ENCODE data around the gene EEF1G. TPM values are rescaled to one million over a fixed set of nuclear protein-coding genes. Genes with fewer than 3 reads are reported as not detected.

The EEF1G gene
- total and polyA plus RNA-seq, 9 of the 15 experiments (the other 6 are each of a cell fraction or from before 2014, with no cell fraction given), result 985 to 2,349 (median 2,035) TPM

- TF ChIP-seq ZBTB9 (CRISPR knock-in tag; IDR thresholded peaks at IDR 0.05) (no peak), MYC (IDR thresholded peaks at IDR 0.05; ENCODE audit: low read depth, low read length) (peak; percentile 56; the same call in 1 of the 2 replicates), MYC (CRISPR knock-in tag; IDR thresholded peaks at IDR 0.05; ENCODE audit: borderline replicate concordance, low read depth) (no peak), RB1 (IDR thresholded peaks at IDR 0.05; ENCODE audit: low read depth) (no peak), CBFA2T3 (IDR thresholded peaks at IDR 0.05) (peak; percentile 14; the same call in 1 of the 2 replicates), YBX1 (IDR thresholded peaks at IDR 0.05) (no peak), FOXM1 (IDR thresholded peaks at IDR 0.05; ENCODE audit: low read depth) (peak; percentile 81), FOXM1 (CRISPR knock-in tag; IDR thresholded peaks at IDR 0.05; ENCODE audit: low read depth) (no peak), FOXJ2 (tag; IDR thresholded peaks at IDR 0.05) (no peak), NFE2 (IDR thresholded peaks at IDR 0.05; ENCODE audit: low read depth) (no peak), POLR2B (IDR thresholded peaks at IDR 0.05; ENCODE audit: low read depth, partially characterized antibody) (no peak), RERE (CRISPR knock-in tag; IDR thresholded peaks at IDR 0.05; ENCODE audit: borderline replicate concordance) (no peak), SRSF3 (IDR thresholded peaks at IDR 0.05; ENCODE audit: insufficient read depth, low read length) (no peak), ZNF584 (CRISPR knock-in tag; IDR thresholded peaks at IDR 0.05; ENCODE audit: low read depth) (no peak), ZNF589 (CRISPR knock-in tag; IDR thresholded peaks at IDR 0.05; ENCODE audit: low read depth) (no peak), RNF219 (CRISPR knock-in tag; IDR thresholded peaks at IDR 0.05) (no peak), BCL6 (CRISPR knock-in tag; IDR thresholded peaks at IDR 0.05) (no peak), SIN3A (IDR thresholded peaks at IDR 0.05; ENCODE audit: borderline replicate concordance in 2 of 2, control insufficient read depth in 1 of 2, low read depth in 2 of 2, low read length in 2 of 2) (0 out of 4 replicates have a peak, but pooled peaks of 1 of the 2 experiments have one; percentile 62)
Observed at GRCh38 chr11:62599069-62599696, 25.5 kb upstream of the EEF1G start (continued).

Measured in K562 (cell line).